ES-I3 (cell line): ENCODE measurements around the gene CDK15.

Experiments
- H3K36me3 ChIP-seq: 2 replicates; pipeline ENCODE4 v1.6.1; 2013; ENCODE audit warnings: mild to moderate bottlenecking, low read length, control low read depth, moderate library complexity; ENCODE audit not compliant: insufficient read depth
- H3K4me1 ChIP-seq: 2 replicates; pipeline ENCODE4 v1.6.1; 2013; ENCODE audit warnings: mild to moderate bottlenecking, control low read depth, low read length; ENCODE audit not compliant: insufficient read depth
- H3K9ac ChIP-seq: 2 replicates; pipeline ENCODE4 v1.6.1; 2013; ENCODE audit warnings: low read depth, mild to moderate bottlenecking, low read length, moderate library complexity
- H3K9me3 ChIP-seq: 2 replicates; pipeline ENCODE4 v1.6.1; 2013; ENCODE audit warnings: mild to moderate bottlenecking, low read length, moderate library complexity; ENCODE audit not compliant: control insufficient read depth, insufficient read depth

CDK15 gene

GRCh38 chr2:201881741-201882140 is 75.4 kb downstream of the CDK15 start:
- H3K9me3 ChIP-seq = no peaks in the 10 kb centered on the region
- no peaks in the 10 kb centered on the region for H3K36me3 ChIP-seq
- H3K4me1 ChIP-seq = peaks cover 14% of the 10 kb centered on the region
- no peak overlapping the region for H3K9ac ChIP-seq

DNA sequence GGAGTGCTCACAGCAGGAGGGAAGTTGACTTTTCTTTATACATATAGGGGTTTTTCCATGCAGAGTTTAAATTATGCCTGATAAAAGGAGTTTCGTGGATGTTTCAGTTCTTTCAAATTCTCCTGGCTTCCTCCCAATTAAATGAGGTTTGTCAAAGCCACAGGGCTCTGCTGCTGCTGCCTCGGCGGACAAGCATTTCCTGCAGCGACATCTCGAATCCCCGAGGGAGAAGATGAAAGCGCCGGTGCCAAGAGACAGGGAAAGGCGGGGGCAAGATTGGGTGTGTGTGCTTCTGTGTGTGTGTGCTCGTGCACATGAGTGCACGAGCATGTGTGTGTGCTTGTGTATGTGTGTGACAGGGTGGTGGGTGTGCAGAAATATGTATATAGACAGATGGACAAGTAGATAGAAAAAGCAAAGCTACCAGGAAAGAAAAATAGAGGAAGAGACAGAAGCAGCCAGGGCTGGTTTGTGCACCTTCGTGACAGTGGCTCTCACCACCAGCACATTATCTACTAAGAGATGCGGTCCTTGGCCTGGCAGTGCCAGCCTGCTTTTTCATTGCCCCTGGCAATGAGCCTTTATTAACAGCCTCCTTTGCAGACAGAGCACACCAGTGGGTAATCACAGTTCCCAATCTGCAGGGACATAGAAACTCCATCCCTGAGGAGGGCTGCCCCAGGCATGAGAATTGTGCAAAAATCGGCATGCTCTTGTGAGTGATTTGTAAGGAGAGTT is 76.2 kb downstream of the CDK15 start:
- Histone ChIP-seq H3K9ac (no peak overlapping the region), H3K9me3 (no peaks in the 10 kb centered on the region), H3K4me1 (peaks cover 14% of the 10 kb centered on the region), H3K36me3 (no peaks in the 10 kb centered on the region)

DNA sequence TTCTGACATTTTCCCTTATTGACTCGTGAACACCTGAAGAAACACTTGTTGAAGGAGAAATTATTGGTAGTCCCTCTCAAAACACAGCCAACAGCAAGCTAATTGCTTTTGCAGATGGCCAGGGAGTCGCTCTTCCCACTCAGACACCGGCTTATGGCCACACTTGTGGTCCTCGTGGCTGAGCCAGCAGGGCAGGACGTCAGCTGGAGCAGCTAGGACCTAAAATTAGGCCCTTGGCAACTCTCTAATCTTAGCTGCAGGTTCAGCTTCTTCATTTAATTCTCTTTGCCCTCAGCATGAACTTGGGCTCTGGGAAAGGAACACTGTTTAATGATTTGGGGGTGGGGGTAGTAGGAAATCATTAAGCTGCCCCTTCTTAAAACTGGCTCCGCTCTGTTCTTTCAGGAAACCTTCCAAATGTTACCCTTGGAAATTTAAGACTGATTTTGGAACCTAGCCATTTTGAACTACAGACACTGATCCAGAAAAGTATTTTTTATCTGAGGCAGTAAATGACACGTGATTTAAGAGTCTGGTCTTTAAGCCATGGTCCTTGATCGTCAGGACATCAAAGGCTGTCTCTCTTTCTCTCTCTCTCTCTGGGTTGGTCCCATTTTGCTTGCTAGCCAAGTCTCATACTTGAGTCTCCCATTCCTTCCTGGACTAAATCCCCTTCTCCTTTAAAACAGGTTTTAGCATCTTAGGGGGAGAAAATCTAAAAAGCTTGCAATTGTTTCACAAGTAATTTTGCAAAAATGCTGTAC is 77.5 kb downstream of the CDK15 start:
- no peaks in the 10 kb centered on the region for H3K9me3 ChIP-seq
- peaks cover 16% of the 10 kb centered on the region for H3K4me1 ChIP-seq
- H3K9ac ChIP-seq = no peak overlapping the region
- no peaks in the 10 kb centered on the region for H3K36me3 ChIP-seq

DNA sequence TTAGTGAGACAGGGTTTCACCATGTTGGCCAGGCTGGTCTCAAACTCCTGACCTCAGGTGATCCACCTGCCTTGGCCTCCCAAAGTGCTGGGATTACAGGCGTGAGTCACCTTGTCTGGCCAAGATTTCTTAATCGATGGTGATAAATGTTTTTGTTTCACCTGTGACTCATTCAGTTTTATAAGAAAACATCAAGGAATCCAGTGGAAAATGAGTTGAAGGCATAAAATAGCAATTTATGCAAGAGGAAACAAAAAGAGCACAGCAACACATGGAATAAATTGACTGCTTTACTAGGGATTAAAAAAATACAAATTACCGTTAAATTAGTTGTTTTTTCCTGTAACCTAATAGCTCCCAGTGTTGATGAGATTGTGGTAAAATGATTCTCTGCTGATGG is 80.2 kb downstream of the CDK15 start:
- no peaks in the 10 kb centered on the region for H3K9me3 ChIP-seq
- peaks cover 22% of the 10 kb centered on the region for H3K4me1 ChIP-seq
- no peak overlapping the region for H3K9ac ChIP-seq
- no peaks in the 10 kb centered on the region for H3K36me3 ChIP-seq

DNA sequence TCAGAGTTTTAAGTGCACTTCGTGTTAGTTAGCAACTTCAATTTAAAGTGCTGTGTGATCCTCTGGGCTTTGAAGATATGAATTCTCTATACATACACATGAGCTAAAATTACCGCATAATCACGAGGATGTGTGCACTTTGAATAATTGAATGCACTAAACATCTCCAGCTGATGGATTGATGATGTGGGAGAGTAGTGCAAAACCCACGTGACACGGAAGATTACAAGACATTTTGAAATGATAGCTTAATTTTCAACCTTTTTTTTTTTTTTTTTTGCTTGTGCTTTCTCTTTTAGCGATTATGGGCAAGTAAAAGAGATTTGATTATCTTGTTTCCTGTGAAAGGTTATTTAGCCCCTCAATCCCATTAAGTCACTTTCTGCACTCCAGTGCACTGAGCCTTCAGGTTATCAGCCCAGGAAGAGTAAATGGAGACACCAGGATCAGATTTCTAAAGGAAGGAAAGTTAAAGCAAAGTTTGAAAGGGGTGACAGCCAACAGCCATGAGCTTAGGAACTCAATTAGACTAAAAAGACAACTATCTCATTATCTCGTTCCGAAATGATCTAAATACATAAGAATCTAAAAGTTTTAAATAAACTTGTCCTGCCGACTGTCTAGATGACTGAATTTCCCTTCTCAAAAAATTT is 81.6 kb downstream of the CDK15 start:
- Histone ChIP-seq H3K36me3 (no peaks in the 10 kb centered on the region), H3K9ac (peak overlapping the region; percentile 33; the same call in 1 of the 2 replicates), H3K4me1 (peaks cover 9% of the 10 kb centered on the region; the same call in 1 of the 2 replicates), H3K9me3 (no peaks in the 10 kb centered on the region)

- Histone ChIP-seq H3K36me3 (no peaks in the 10 kb centered on the region), H3K9ac (peak overlapping the region; percentile 33; the same call in 1 of the 2 replicates), H3K4me1 (0 out of 2 replicates have a peak, but pooled peaks cover 8% of the 10 kb centered on the region), H3K9me3 (no peaks in the 10 kb centered on the region)
Observed at GRCh38 chr2:201888426-201888800, 82.1 kb downstream of the CDK15 start.

DNA sequence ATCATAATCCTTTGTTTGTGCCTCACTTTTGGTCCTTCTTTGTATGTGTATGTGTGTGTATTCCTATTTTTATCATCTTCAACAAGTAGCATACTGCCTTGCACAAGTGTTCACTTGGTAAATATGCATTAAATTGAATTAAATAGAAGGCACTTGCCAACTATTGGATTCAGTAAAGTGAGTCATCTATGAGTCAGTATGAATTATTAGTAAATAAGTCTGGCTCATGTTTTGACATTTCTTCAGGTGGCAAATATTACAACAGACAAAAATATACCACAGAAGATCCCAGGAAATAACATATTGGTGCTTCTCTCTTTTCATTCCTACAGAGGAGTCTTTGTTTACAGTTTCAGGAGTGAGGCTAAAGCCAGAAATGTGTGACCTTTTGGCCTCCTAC is 84.1 kb downstream of the CDK15 start:
- H3K9ac ChIP-seq = no peak overlapping the region
- no peaks in the 10 kb centered on the region for H3K9me3 ChIP-seq
- 0 out of 2 replicates have a peak, but pooled peaks cover 8% of the 10 kb centered on the region for H3K4me1 ChIP-seq
- H3K36me3 ChIP-seq = no peaks in the 10 kb centered on the region

DNA sequence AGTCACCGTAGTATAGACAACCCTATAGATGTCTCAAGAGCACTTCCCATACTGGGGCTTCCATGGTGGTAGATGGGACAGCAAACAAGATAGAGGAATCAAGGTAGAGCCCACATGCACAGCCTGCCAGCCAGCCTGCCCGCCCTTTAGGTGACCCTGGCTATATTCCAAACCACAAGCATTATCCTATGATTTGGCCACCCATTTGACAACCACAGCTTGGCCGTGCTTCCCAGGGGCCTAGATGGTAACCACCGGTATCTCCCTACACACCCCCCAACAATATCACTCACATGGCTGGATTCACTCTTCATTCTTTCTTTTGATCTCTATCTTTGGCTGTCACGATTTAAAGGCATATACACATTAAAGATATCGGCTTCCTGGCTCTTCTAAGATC is 85.3 kb downstream of the CDK15 start:
- Histone ChIP-seq H3K36me3 (no peaks in the 10 kb centered on the region), H3K4me1 (0 out of 2 replicates have a peak, but pooled peaks cover 8% of the 10 kb centered on the region), H3K9ac (no peak overlapping the region), H3K9me3 (no peaks in the 10 kb centered on the region)

DNA sequence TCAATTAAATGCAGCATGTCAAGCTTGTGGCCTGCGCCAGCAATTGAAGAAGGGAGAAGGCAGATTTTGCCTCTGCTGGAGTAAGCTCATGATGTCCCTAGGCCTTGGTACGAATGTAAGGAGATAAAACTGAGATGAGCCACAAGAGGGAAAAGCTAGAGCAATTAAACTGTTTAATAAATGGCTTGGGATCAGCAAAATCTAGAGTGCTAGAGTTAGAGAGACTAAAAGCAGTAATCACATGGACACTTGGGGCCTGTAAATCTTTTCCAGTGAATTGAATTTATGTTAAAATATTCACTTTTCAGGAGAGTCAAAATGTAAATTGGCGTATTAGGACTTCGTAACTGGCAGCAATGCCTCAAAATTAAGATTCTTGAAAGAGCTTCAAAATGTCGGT is 86.2 kb downstream of the CDK15 start:
- H3K4me1 ChIP-seq = 0 out of 2 replicates have a peak, but pooled peaks cover 8% of the 10 kb centered on the region
- no peaks in the 10 kb centered on the region for H3K9me3 ChIP-seq
- no peak overlapping the region for H3K9ac ChIP-seq
- no peaks in the 10 kb centered on the region for H3K36me3 ChIP-seq

DNA sequence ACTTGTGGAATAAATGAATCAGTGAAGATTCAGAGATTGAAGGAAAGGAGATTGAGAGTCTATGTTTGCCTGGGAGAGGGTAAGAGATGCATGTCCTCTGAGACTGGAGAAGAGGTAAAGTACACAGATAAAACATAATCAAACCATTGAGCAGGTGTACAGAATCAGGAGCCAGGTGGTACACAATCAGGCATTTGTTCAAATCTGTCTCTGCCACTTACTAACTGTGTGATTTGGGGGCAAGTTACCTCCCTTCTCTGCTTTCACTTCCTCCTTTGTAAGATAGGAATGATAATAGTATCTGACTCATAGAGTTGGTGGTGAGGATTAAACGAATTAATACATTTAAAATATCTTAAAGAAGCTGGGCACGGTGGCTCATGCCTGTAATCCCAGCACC is 94.0 kb downstream of the CDK15 start:
- Histone ChIP-seq H3K4me1 (peaks cover 16% of the 10 kb centered on the region), H3K9ac (no peak overlapping the region), H3K9me3 (no peaks in the 10 kb centered on the region), H3K36me3 (no peaks in the 10 kb centered on the region)

DNA sequence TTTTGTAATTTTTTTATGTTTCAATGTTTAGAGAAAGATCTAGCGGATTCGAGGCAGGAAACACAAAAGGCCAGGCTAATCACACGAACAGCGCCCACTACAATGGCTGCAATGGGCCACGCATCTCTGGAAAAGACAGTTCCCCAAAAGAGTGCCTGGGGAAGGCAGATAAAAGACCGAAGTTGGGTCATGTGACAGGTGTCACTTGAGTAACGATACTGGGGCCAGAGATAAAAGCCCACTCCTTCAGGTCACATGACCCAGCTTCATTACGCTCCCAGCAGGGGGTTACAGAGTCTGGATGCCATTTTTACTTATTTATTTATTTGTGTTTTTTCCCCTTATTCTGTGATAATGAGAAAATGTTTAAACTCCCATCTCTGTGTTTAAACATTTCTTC is 95.4 kb downstream of the CDK15 start:
- peaks cover 16% of the 10 kb centered on the region for H3K4me1 ChIP-seq
- H3K9me3 ChIP-seq = no peaks in the 10 kb centered on the region
- H3K9ac ChIP-seq = no peak overlapping the region; the same call in 1 of the 2 replicates
- H3K36me3 ChIP-seq = no peaks in the 10 kb centered on the region

DNA sequence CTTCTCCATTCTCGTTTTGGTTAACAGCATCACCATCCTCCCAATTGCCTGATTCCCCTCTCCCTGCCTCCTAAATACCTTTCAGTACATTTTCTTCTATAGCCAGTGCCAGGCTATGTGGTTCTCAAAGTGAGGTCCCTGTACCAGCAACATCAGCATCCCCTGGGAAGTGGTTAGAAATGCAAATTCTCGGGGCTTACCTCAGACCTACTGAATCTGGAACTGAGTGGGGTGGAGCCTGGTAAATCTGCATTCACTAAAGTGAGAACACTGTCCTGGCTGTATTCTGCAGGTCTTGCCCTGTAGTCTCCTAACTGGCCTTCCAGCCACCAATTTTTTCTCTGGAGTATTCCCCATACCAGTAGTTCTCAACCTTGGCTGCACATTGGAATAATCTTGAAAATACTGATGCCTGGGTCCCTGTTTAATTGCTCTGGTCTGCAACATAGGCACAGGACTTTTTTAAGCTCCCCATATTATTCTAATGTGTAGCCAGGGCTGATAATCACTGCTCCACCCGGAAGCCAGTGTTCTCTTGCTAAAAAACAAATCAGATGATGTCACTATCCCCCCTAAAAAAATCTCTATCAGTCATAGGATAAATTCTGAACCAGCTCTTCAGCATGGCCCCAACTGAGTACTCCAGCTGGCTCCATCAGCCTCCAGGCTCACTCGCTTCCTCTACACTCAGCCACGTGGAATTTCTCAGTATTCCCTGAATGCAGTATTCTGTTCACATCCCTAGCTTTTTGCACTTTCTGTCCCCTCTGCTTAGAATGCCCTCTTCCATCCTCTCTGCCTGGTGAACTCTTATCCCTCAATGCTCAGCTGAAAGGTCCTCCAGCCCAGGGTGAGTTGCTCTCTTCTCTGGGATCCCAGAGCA is 98.4 kb downstream of the CDK15 start:
- H3K9me3 ChIP-seq = no peaks in the 10 kb centered on the region
- no peaks in the 10 kb centered on the region for H3K36me3 ChIP-seq
- H3K9ac ChIP-seq = no peak overlapping the region
- peaks cover 25% of the 10 kb centered on the region for H3K4me1 ChIP-seq

DNA sequence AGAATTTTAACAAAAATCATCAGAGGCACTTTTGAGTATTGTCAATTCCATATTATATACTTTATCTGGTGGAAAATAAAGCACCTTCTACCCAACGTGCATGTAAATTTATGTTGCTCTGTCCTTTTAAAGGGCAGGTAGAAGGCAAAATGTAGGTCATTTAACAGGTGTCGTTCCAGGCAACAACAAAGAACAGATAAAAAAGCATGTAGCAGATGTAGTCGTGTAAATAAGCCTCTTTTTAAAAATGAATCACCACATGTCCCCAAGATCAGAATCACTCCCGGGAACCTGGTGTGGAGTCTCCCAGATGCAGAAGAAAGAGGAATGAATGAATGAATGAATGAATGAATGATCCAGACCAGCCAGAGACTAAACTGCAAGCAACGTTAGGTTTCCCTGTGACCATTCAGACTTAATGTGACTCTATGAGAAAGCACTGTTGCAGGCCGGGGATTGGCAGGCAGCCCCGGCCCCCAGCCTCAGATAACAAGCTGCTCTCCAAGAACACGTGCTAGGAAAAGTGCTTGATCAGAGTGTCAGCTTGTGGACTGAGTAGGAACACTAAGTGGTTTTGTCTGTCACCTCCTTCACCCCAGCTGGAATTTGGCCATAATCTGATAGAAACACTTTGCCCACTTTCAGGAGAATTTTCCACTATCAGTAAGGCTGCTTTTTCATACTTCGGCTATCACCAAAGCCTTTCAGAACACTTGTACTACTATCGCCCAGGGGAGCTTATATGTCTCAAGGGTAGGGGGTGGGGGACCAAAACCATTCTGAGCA is 100.6 kb downstream of the CDK15 start:
- Histone ChIP-seq H3K9ac (no peak overlapping the region), H3K36me3 (no peaks in the 10 kb centered on the region), H3K4me1 (peaks cover 37% of the 10 kb centered on the region), H3K9me3 (no peaks in the 10 kb centered on the region)
